Neural cell (in vitro differentiated cells): ENCODE results near the gene HIVEP3. TPM values are rescaled to one million over a fixed set of nuclear protein-coding genes. Genes with fewer than 3 reads are reported as not detected.

Experiments
- H2AFZ ChIP-seq: fragments of 200-600, 300-800 bp; sonication (generic), shearing (Covaris generic); 2 replicates; pipeline ENCODE4 v1.6.0; 2014; ENCODE audit warnings: low read depth, mild to moderate bottlenecking, antibody characterized with exemption, low read length, moderate library complexity
- H3F3A ChIP-seq: fragments of 200-600 bp; shearing (Covaris generic); 2 replicates; pipeline ENCODE4 v1.6.1; 2016; ENCODE audit warnings: mild to moderate bottlenecking, moderate library complexity, mixed read lengths, antibody characterized with exemption, low read length; ENCODE audit not compliant: insufficient read depth, poor library complexity, severe bottlenecking
- H3K27ac ChIP-seq: fragments of 200-600, 300-800 bp; sonication (generic), shearing (Covaris generic); 2 replicates; pipeline ENCODE4 v1.5.1; 2014; ENCODE audit warnings: mild to moderate bottlenecking, low read length, moderate library complexity
- H3K27me3 ChIP-seq: fragments of 300-800, 200-600 bp; sonication (generic), shearing (Covaris generic); 2 replicates; pipeline ENCODE4 v1.6.0; 2014; ENCODE audit warnings: mild to moderate bottlenecking, low read depth, low read length, moderate library complexity; ENCODE audit not compliant: insufficient read depth
- H3K36me3 ChIP-seq: fragments of 300-800, 200-600 bp; sonication (generic), shearing (Covaris generic); 2 replicates; pipeline ENCODE4 v1.5.1; 2014; ENCODE audit warnings: mild to moderate bottlenecking, antibody characterized with exemption, low read length, moderate library complexity; ENCODE audit not compliant: insufficient read depth
- H3K4me2 ChIP-seq: fragments of 300-800, 200-600 bp; sonication (generic), shearing (Covaris generic); 2 replicates; pipeline ENCODE4 v1.6.0; 2014; ENCODE audit warnings: mild to moderate bottlenecking, low read length
- H3K4me3 ChIP-seq: fragments of 300-800, 200-600 bp; sonication (generic), shearing (Covaris generic); 2 replicates; pipeline ENCODE4 v1.5.1; 2014; ENCODE audit warnings: mild to moderate bottlenecking, low read length, moderate library complexity
- H3K79me2 ChIP-seq: fragments of 200-600 bp; shearing (Covaris generic); replicated peaks from 2 replicates; pipeline ENCODE4 v1.6.0; 2014; ENCODE audit warnings: mild to moderate bottlenecking, low read length, moderate library complexity; ENCODE audit not compliant: insufficient read depth
- H3K9ac ChIP-seq: fragments of 300-800, 200-600 bp; sonication (generic), shearing (Covaris generic); 2 replicates; pipeline ENCODE4 v1.6.1; 2016; ENCODE audit warnings: mild to moderate bottlenecking, low read length, mixed read lengths
- H3K9me2 ChIP-seq: fragments of 200-600 bp; shearing (Covaris generic); 2 replicates; pipeline ENCODE4 v1.6.1; 2016; ENCODE audit warnings: mild to moderate bottlenecking, low read length, mixed read lengths; ENCODE audit not compliant: insufficient read depth
- H3K9me3 ChIP-seq: fragments of 200-600, 300-800 bp; sonication (generic), shearing (Covaris generic); 2 replicates; pipeline ENCODE4 v1.6.1; 2016; ENCODE audit warnings: mild to moderate bottlenecking, mixed run types, low read length, moderate library complexity, mixed read lengths
- H4K20me1 ChIP-seq: fragments of 200-600 bp; shearing (Covaris generic); 2 replicates; pipeline ENCODE4 v1.6.1; 2016; ENCODE audit warnings: mild to moderate bottlenecking, mixed run types; ENCODE audit not compliant: insufficient read depth
- CTCF ChIP-seq: fragments of 450-650 bp; IDR thresholded peaks from 2 replicates; pipeline ENCODE4 v1.5.1; 2014; ENCODE audit warnings: antibody characterized with exemption, mild to moderate bottlenecking, moderate library complexity; ENCODE audit not compliant: poor library complexity, severe bottlenecking
- EZH2 ChIP-seq: fragments of 200-600, 300-800 bp; shearing (Covaris generic), sonication (generic); IDR thresholded peaks from 2 replicates; pipeline ENCODE4 v1.6.1; 2014; ENCODE audit warnings: antibody characterized with exemption, low read length, borderline replicate concordance, mild to moderate bottlenecking; ENCODE audit not compliant: insufficient read depth, poor library complexity, severe bottlenecking
- MXI1 ChIP-seq: fragments of 450-650 bp; conservative IDR thresholded peaks from 2 replicates; pipeline ENCODE4 v1.6.1; 2014; ENCODE audit warnings: antibody characterized with exemption, mild to moderate bottlenecking; ENCODE audit not compliant: poor library complexity, severe bottlenecking
- POLR2AphosphoS5 ChIP-seq: IDR thresholded peaks from 2 replicates; pipeline ENCODE4 v1.6.1; 2012
- RAD21 ChIP-seq: fragments of 450-650 bp; conservative IDR thresholded peaks from 2 replicates; pipeline ENCODE4 v1.6.1; 2014; ENCODE audit warnings: antibody characterized with exemption, mild to moderate bottlenecking, moderate library complexity
- REST ChIP-seq: IDR thresholded peaks from 2 replicates; pipeline ENCODE4 v1.6.1; 2012; ENCODE audit warnings: borderline replicate concordance
- SMC3 ChIP-seq: fragments of 450-650 bp; conservative IDR thresholded peaks from 2 replicates; pipeline ENCODE4 v1.6.1; 2014; ENCODE audit warnings: antibody characterized with exemption, mild to moderate bottlenecking, moderate library complexity; ENCODE audit not compliant: poor library complexity
- TAF1 ChIP-seq: IDR thresholded peaks from 2 replicates; pipeline ENCODE4 v1.6.1; 2012; ENCODE audit warnings: low read depth
- polyA plus RNA-seq: library from polyadenylated mRNA; depleted of rRNA; stranded (reverse); fragments of >200 nt; gene quantifications from 2 replicates; pipeline ENCODE4 v1.2.3, GENCODE V29; 2014

HIVEP3 gene
- polyA plus RNA-seq, 1 donor from 2014 or later: 2.6 TPM

- H3K9ac ChIP-seq: no peak overlapping the region
- H3K4me3 ChIP-seq: no peak overlapping the region
- no peak overlapping the region for H3K4me2 ChIP-seq
- no peaks in the 10 kb centered on the region for H3K27me3 ChIP-seq
- no peaks in the 10 kb centered on the region for H3K9me2 ChIP-seq
- no peak overlapping the region for H2AFZ ChIP-seq
- H3K9me3 ChIP-seq: no peaks in the 10 kb centered on the region
- no peaks in the 10 kb centered on the region for H3F3A ChIP-seq
- TF ChIP-seq CTCF (no peak), POLR2AphosphoS5 (no peak), RAD21 (no peak)
- no peaks in the 10 kb centered on the region for H3K79me2 ChIP-seq
- H4K20me1 ChIP-seq: no peaks in the 10 kb centered on the region
- no peaks in the 10 kb centered on the region for H3K36me3 ChIP-seq
- H3K27ac ChIP-seq: no peak overlapping the region
Measured at GRCh38 chr1:41675401-41675800, 243.3 kb downstream of the HIVEP3 start.

DNA sequence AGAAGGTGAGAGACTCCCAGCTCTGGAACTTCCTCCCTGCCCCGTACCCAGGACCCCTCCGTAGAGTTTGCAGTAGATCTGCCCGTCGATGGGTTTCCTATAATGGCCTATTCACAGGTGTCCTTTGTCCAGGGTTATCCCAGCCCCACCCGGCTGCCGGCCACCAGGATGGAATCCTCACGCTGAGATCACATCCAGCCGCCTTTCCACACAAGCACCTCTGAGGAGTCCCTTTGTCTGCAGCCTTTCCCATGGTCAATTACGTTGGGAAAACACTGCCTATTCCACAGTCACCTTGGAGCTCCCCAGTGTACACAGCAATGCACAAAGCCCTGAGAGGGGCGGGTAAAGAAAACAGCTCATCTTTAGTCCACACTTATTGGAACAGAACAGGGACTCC, 244.2 kb downstream of the HIVEP3 start:
- no peak overlapping the region for H3K4me2 ChIP-seq

More for the DNA sequence above, 244.2 kb downstream of the HIVEP3 start:
- Histone ChIP-seq H2AFZ (no peak overlapping the region), H3K27ac (no peak overlapping the region), H4K20me1 (no peaks in the 10 kb centered on the region), H3K4me3 (no peak overlapping the region), H3K79me2 (no peaks in the 10 kb centered on the region), H3F3A (no peaks in the 10 kb centered on the region), H3K27me3 (no peaks in the 10 kb centered on the region), H3K9ac (no peak overlapping the region), H3K9me2 (no peaks in the 10 kb centered on the region), H3K9me3 (no peaks in the 10 kb centered on the region), H3K36me3 (no peaks in the 10 kb centered on the region)
- TF ChIP-seq CTCF (no peak), REST (no peak), MXI1 (no peak), TAF1 (no peak), SMC3 (no peak), EZH2 (no peak)
